ENCODE results near the gene HCN2. TPM values are rescaled to one million over a fixed set of nuclear protein-coding genes. Genes with fewer than 3 reads are reported as not detected.

HCN2 gene
- total and polyA plus RNA-seq, 10 of the 15 experiments (the other 5 are each of a cell fraction or from before 2014, with no cell fraction given): 0.01 to 0.54 (median 0.08) TPM; not detected in 4

- TF ChIP-seq ZNF687 (IDR thresholded peaks at IDR 0.05) (0 out of 2 replicates have a peak, but pooled peaks have one; percentile 40), TCF12 (IDR thresholded peaks at IDR 0.05; ENCODE audit: low read depth, low read length) (0 out of 2 replicates have a peak, but pooled peaks have one; percentile 19), ZBTB4 (CRISPR knock-in tag; IDR thresholded peaks at IDR 0.05) (no peak), NKRF (conservative IDR thresholded peaks at IDR 0.05) (0 out of 2 replicates have a peak, but pooled peaks have one; percentile 56), YY1 (IDR thresholded peaks at IDR 0.05; ENCODE audit: low read depth, low read length) (0 out of 2 replicates have a peak, but pooled peaks have one; percentile 14), MYB (IDR thresholded peaks at IDR 0.05; ENCODE audit: borderline replicate concordance, low read depth, low read length) (no peak), REST (IDR thresholded peaks at IDR 0.05; ENCODE audit: low read depth, low read length) (no peak), POLR2A (IDR thresholded peaks at IDR 0.05; ENCODE audit: low read depth, low read length) (peak; percentile 84), SMC3 (IDR thresholded peaks at IDR 0.05; ENCODE audit: borderline replicate concordance, low read length) (no peak), CREM (IDR thresholded peaks at IDR 0.05; ENCODE audit: low read depth) (peak; percentile 31; the same call in 1 of the 2 replicates), SREBF2 (IDR thresholded peaks at IDR 0.05; ENCODE audit: low read length) (no peak), ETV6 (conservative IDR thresholded peaks at IDR 0.05 in 1 of 2, IDR thresholded peaks at IDR 0.05 in 1 of 2; ENCODE audit: borderline replicate concordance in 1 of 2, low read depth in 1 of 2) (0 out of 4 replicates have a peak, but pooled peaks of 1 of the 2 experiments have one; percentile 9), SIN3A (IDR thresholded peaks at IDR 0.05; ENCODE audit: low read depth, low read length) (peak; percentile 74), TAF1 (IDR thresholded peaks at IDR 0.05; ENCODE audit: borderline replicate concordance, low read depth, low read length) (0 out of 2 replicates have a peak, but pooled peaks have one; percentile 14), GATAD2B (conservative IDR thresholded peaks at IDR 0.05; ENCODE audit: low read depth) (0 out of 2 replicates have a peak, but pooled peaks have one; percentile 48)
Measured at GRCh38 chr19:662207-662961, 72.7 kb downstream of the HCN2 start (continued).
